ENCODE data around the gene SUGCT.
"Not testable (repeated sequence)": the region's sequence is repeated elsewhere in the genome, so short reads cannot be mapped to it uniquely, and the experiment has no call there.

The SUGCT gene

GRCh38 chr7:40643664-40644063 lies 508.9 kb downstream of the SUGCT start:
- FAIRE-seq, result no peak

GRCh38 chr7:40644454-40645188 lies 509.8 kb downstream of the SUGCT start:
- FAIRE-seq, result no peak

GRCh38 chr7:40645197-40645596 lies 510.4 kb downstream of the SUGCT start:
- no peak for FAIRE-seq

GRCh38 chr7:40646717-40647116 lies 511.9 kb downstream of the SUGCT start:
- FAIRE-seq, result no peak

- no peak for FAIRE-seq
Measured at GRCh38 chr7:40647719-40648118, 512.9 kb downstream of the SUGCT start.

- FAIRE-seq, result no peak
Measured at GRCh38 chr7:40649247-40649646, 514.4 kb downstream of the SUGCT start.

- not testable (repeated sequence) for FAIRE-seq
Measured at GRCh38 chr7:40650903-40651302, 516.1 kb downstream of the SUGCT start.

GRCh38 chr7:40654171-40654570 lies 519.4 kb downstream of the SUGCT start:
- FAIRE-seq, result no peak

- no peak for FAIRE-seq
Measured at GRCh38 chr7:40655426-40655825, 520.6 kb downstream of the SUGCT start.

GRCh38 chr7:40656349-40656748 lies 521.5 kb downstream of the SUGCT start:
- FAIRE-seq, result no peak

- FAIRE-seq, result no peak
Measured at GRCh38 chr7:40658729-40659128, 523.9 kb downstream of the SUGCT start.

- FAIRE-seq, result no peak
Measured at GRCh38 chr7:40659231-40659630, 524.4 kb downstream of the SUGCT start.

- no peak for FAIRE-seq
Measured at GRCh38 chr7:40673285-40673684, 538.5 kb downstream of the SUGCT start.

GRCh38 chr7:40674316-40674715 lies 539.5 kb downstream of the SUGCT start:
- no peak for FAIRE-seq

GRCh38 chr7:40675741-40676140 lies 540.9 kb downstream of the SUGCT start:
- no peak for FAIRE-seq

GRCh38 chr7:40676221-40676620 lies 541.4 kb downstream of the SUGCT start:
- no peak for FAIRE-seq

GRCh38 chr7:40680657-40681056 lies 545.9 kb downstream of the SUGCT start:
- FAIRE-seq, result no peak

- FAIRE-seq, result no peak
Measured at GRCh38 chr7:40682696-40683095, 547.9 kb downstream of the SUGCT start.

GRCh38 chr7:40694026-40694809 lies 559.4 kb downstream of the SUGCT start:
- FAIRE-seq, result no peak

GRCh38 chr7:40694991-40695390 lies 560.2 kb downstream of the SUGCT start:
- FAIRE-seq, result no peak

GRCh38 chr7:40697653-40698052 lies 562.8 kb downstream of the SUGCT start:
- no peak for FAIRE-seq

- FAIRE-seq, result no peak
Measured at GRCh38 chr7:40698214-40698920, 563.6 kb downstream of the SUGCT start.

GRCh38 chr7:40698921-40699260 lies 564.1 kb downstream of the SUGCT start:
- no peak for FAIRE-seq

Measured in TTC549 (cell line).